Caki2 (cell line): ENCODE measurements around the gene AP3S1. TPM values are rescaled to one million over a fixed set of nuclear protein-coding genes. Genes with fewer than 3 reads are reported as not detected.
"Not testable (repeated sequence)": the region's sequence is repeated elsewhere in the genome, so short reads cannot be mapped to it uniquely, and the experiment has no call there.

Experiments used
- DNase-seq: peaks from one replicate; pipeline ENCODE4 v3.0.0-alpha.2; 2015; ENCODE audit warnings: low read depth
- in situ Hi-C: cut with HindIII; loops from 2 replicates; pipeline ENCODE4 v1.10.0; 2016; ENCODE audit warnings: low sequenced_read_pairs, low pct_unique_long_range_greater_than_20kb, mixed read lengths
- total RNA-seq: library from RNA; depleted of rRNA; stranded (reverse); fragments of >200 nt; shearing (Covaris generic); gene quantifications from 2 replicates; pipeline ENCODE4 v1.2.3, GENCODE V29; 2014; ENCODE audit warnings: low replicate concordance

Gene AP3S1
- total RNA-seq, 1 experiment from 2014 or later: 17.2 TPM

DNA sequence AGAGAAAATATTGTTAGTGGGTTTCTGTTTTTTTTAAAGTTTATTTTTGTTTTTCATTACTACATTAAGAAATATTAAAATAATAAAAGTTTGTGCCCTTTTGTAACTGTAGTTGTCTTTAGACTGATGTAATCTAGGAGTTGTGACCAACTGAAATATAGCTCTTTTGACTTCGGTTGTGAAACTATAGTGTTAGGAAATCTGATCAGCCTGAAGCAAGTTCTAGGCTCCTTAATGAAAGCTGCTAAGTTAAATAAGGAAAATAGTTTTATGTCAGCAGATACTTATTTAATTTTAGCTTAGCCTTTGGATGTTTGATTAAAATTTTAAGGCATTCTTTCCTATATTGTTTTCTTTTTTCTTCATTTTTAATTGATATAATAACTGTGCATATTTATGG is 14.2 kb downstream of the AP3S1 start:
- no peak for DNase-seq
- in situ Hi-C loops: no loop called here

- in situ Hi-C loops: no loop called here
- no peak for DNase-seq
These were observed 15.3 kb downstream of the AP3S1 start for GRCh38 chr5:115857057-115857479.

- in situ Hi-C loops: no loop called here
- no peak for DNase-seq
These were observed 16.1 kb downstream of the AP3S1 start for GRCh38 chr5:115857626-115858349.

DNA sequence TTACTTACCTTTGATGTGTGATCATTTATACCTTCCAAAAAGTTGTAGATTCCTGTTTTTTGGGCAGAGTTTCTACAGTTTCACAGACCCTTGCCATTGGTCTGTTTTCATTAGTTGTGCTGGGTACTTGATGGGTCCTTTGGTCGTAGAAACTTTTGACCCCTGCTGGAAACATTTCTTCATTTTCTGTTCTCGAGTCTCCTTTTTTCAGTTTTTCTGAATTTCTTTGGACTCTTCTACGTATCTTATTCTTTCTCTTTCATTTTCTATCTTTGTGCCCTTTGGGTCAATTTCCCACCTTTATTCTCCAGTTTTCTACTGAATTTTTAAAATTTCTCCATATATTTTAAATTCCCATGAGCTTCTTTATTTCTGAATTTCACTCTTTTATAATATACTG is 16.7 kb downstream of the AP3S1 start:
- DNase-seq: no peak
- in situ Hi-C loops: no loop called here

DNA sequence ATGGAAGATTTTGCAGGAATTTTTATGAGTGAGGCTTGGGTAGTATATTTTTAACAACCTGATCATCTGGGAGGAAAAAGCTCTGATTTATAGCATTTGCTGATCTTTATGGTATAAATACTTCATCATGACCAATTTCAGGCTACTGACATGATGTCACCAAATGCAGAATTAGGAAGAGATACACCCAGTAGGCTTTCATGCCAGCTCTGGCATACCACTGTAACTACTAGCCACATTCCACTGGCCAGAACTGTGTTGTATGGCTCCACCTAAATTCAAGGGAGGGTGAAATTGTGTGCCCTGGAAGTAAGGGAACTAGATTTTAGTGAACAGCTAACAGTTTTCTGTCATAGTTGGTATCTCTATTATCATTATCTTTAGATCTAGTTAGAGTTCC is 17.6 kb downstream of the AP3S1 start:
- in situ Hi-C loops: no loop called here

DNA sequence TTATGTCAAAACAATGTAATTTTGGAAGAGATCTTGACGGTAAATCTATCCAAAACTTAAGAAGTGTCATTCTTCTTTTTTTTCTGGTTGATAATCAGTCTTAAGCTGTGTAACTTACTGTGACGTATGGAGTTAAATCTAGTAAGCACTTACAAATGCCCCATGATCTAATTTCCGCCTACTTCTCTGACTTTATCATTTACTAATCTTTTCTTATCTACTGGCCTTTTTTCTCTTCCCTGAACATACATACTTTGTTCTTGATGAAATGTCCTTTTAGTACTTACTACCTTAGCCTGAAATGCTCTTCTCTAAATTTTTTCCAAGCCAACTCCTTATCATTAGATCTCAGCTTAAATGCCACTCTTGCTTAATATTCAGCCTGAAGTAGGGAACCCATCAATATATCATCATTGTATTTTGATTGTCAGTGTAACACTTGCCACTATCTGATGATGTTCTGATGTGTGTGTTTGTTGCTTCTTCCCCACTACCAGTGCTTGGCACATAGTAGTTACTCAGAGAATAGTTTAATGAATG is 27.6 kb downstream of the AP3S1 start:
- in situ Hi-C loops: no loop called here

More for the DNA sequence above, 17.6 kb downstream of the AP3S1 start:
- no peak for DNase-seq

DNA sequence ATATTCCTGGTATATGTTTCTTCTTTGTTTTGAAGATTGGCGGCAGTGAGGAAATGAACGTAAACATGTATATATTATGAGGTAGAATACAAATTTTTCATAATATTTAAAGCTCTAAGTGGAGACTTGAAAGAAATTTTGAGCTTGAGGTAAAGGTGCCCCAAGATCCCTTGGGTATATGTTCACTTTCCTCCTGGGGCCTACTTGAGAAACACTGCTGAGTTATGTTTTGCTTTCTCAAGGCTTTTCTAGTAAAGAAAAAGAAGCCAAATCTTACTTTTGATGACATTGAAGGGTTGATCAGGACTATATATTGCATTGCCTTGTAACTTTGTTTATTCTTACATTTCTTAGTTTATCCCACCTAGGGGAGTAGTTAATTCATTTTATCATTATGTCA is 30.7 kb downstream of the AP3S1 start:
- no peak for DNase-seq
- in situ Hi-C loops: no loop called here

More for the DNA sequence above, 27.6 kb downstream of the AP3S1 start:
- no peak for DNase-seq

GRCh38 chr5:115873392-115873791 is 31.7 kb downstream of the AP3S1 start:
- peak; percentile 27 for DNase-seq
- in situ Hi-C loops: no loop called here

GRCh38 chr5:115875447-115875846 is 33.7 kb downstream of the AP3S1 start:
- DNase-seq: no peak
- in situ Hi-C loops: no loop called here

DNA sequence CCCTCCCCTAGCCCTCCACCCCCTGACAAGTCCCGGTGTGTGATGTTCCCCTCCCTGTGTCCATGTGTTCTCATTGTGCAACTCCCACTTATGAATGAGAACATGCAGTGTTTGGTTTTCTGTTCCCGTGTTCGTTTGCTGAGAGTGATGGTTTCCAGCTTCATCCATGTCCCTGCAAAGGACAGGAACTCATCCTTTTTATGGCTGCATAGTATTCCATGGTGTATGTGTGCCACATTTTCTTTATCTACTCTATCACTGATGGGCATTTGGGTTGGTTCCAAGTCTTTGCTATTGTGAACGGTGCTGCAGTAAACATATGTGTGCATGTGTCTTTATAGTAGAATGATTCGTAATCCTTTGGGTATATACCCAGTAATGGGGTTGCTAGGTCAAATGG is 35.6 kb downstream of the AP3S1 start:
- DNase-seq, in situ Hi-C loops: not testable (repeated sequence)

- in situ Hi-C loops: not testable (repeated sequence)
These were observed 40.7 kb downstream of the AP3S1 start for GRCh38 chr5:115882434-115882833.

DNA sequence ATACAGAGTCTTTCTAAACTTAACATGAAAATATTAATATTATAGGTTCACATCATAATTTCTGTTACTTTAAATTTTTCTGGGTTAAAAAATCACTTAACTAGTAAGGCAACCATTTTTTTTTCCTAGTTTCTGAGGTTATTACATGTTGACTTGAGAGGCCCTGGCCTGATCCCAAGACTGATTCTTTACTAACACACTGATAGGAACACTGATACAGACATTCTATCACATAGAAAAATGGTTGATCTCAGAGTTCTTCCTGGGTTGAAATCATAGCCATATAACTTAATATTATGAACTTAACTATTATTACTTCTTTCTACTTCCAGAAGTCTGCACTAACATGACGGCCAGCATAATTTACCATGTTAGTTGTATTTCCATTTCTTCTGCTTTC is 43.0 kb downstream of the AP3S1 start:
- DNase-seq: no peak
- in situ Hi-C loops: no loop called here

More at GRCh38 chr5:115882434-115882833, 40.7 kb downstream of the AP3S1 start:
- DNase-seq: not testable (repeated sequence)

DNA sequence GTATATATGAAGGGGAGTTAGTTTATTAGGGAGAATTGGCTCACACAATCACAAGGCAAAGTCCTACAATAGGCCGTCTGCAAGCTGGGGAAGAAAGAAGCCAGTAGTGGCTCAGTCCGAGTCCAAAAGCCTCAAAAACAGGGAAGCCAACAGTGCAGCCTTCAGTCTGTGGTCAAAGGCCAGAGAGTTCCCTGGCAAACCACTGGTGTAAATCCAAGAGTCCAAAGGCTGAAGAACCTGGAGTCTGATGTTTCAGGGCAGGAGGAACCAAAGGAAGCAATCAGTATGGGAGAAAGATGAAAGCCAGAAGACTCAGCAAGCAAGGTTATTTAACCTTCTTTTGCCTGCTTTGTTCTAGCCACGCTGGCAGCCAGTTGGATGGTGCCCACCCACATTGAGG is 43.5 kb downstream of the AP3S1 start:
- DNase-seq, in situ Hi-C loops: not testable (repeated sequence)

DNA sequence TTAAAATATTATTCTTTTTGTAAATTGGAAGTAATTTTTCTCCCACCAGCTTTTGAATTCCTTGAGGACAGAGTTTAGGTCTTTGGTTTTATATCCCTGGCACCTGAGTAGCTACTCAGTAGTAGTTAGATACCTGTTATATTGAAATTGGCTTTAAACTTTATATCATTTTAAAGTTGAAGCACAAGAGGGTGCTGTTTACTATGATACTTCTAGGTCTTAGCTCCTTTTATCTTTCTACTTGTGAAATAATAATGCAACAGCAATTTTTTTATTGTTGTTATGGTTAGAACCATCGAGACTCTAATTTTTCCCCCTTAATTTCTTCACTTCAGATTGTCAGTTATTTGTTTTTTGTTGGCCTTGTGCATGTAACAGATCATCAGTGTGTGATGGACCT is 46.3 kb downstream of the AP3S1 start:
- in situ Hi-C loops: no loop called here
- DNase-seq: no peak

DNA sequence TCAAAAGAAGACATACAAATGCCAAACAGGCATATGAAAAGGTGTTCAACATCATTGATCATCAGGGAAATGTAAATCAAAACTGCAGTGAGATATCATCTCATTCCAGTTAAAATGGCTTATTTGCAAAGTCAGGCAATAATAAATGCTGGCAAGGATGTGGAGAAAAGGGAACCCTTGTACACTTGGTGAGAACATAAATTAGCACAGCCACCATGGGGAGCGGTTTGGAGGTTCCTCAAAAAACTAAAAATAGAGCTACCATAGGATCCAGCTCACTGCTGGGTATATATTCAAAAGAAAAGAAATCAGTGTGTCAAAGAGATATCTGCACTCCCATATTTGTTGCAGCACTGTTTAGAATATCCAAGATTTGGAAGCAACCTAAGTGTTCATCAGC is 50.3 kb downstream of the AP3S1 start:
- no peak for DNase-seq
- in situ Hi-C loops: no loop called here

- in situ Hi-C loops: no loop called here
- no peak for DNase-seq
These were observed 52.6 kb downstream of the AP3S1 start for GRCh38 chr5:115894342-115894741.

DNA sequence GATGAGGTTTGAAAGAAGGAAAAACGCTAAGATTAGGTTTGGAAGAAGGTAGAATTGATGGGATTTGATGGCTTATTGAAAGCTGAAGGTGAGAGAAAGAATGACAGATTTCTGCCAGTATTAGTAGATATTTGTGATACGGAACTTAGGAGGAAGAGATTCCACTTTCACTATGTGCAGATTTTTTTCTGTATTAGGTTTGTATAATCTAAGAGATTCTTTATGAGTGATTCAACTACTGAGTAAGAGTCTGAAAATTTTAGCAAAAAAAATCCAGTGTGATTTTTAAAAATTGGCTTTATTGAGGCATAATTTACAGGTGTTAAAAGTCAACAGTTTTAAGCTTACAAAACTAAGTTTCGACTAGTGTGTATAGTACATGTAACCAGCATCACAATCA is 54.1 kb downstream of the AP3S1 start:
- in situ Hi-C loops: no loop called here
- no peak for DNase-seq

DNA sequence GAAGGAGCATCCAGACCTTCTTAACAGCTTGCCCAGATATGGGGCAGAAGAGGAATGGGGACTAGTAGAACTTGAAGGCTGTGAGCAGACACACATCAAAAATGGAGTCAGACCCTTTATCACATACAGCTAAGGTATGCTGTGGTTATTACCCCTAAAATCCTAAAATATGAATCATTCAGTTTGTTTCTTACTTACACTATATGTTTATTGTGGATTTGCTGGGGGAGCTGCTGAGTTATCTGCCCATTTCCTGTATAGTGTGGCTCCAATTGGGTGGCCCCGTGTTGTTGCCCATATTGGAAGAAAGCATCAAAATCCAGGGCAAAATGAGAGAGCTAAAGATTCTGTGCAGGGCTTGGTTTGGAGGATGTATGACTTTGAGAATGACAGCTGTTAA is 56.9 kb downstream of the AP3S1 start:
- in situ Hi-C loops: no loop called here

GRCh38 chr5:115907177-115907576 is 65.4 kb downstream of the AP3S1 start:
- no peak for DNase-seq
- in situ Hi-C loops: no loop called here

More for the DNA sequence above, 56.9 kb downstream of the AP3S1 start:
- no peak for DNase-seq
